Thoracic aorta (tissue), 2 donors: ENCODE data around the gene GALNT12. TPM values are rescaled to one million over a fixed set of nuclear protein-coding genes. Genes with fewer than 3 reads are reported as not detected.

Experiments
- ATAC-seq: fragments of 150-250 bp; one replicate; pipeline ENCODE4 v1.8.0; 2017; ENCODE audit warnings: low read depth; ENCODE audit not compliant: insufficient number of reproducible peaks, low FRiP score
- DNase-seq: peaks from one replicate; pipeline ENCODE4 v3.0.0-alpha.2; 2020; ENCODE audit warnings: low spot score
- H3K27ac ChIP-seq, 2 donors: fragments of 200-600 bp; sonication (generic); 1 replicate in 1 of 2; 2 replicates in 1 of 2; pipeline ENCODE4 v1.5.1; 2016; ENCODE audit warnings: mild to moderate bottlenecking in 2 of 2, moderate library complexity in 2 of 2
- H3K27me3 ChIP-seq: fragments of 200-600 bp; sonication (generic); replicated peaks from 2 replicates; pipeline ENCODE4 v1.6.0; 2016; ENCODE audit warnings: mild to moderate bottlenecking; ENCODE audit not compliant: insufficient read depth
- H3K36me3 ChIP-seq: fragments of 200-600 bp; sonication (generic); one replicate; pipeline ENCODE4 v1.5.1; 2016
- H3K4me1 ChIP-seq, 2 donors: fragments of 200-600 bp; sonication (generic); 1 replicate in 1 of 2; 2 replicates in 1 of 2; pipeline versions ENCODE4 v1.5.1 to v1.6.0; 2016; ENCODE audit warnings: low read depth in 2 of 2, mild to moderate bottlenecking in 1 of 2; ENCODE audit not compliant: control insufficient read depth in 1 of 2
- H3K4me3 ChIP-seq: fragments of 200-600 bp; sonication (generic); 2 replicates; pipeline ENCODE4 v1.5.1; 2016; ENCODE audit warnings: mild to moderate bottlenecking
- H3K9me3 ChIP-seq: fragments of 200-600 bp; sonication (generic); 2 replicates; pipeline ENCODE4 v1.5.1; 2016
- total RNA-seq, 2 donors: library from RNA; depleted of rRNA; stranded (reverse); fragments of >200 nt; gene quantifications; one replicate each; pipeline versions ENCODE4 v1.1.0 to v1.2.3, GENCODE V29; 2016
- TF ChIP-seq, protein P1 (sequence below): fragments of 200-600 bp; sonication (generic); IDR thresholded peaks from one replicate; pipeline ENCODE4 v1.5.1; 2019; ENCODE audit warnings: antibody characterized with exemption

Gene GALNT12
- total RNA-seq, 2 donors from 2014 or later = 6.8 to 30.1 TPM

DNA sequence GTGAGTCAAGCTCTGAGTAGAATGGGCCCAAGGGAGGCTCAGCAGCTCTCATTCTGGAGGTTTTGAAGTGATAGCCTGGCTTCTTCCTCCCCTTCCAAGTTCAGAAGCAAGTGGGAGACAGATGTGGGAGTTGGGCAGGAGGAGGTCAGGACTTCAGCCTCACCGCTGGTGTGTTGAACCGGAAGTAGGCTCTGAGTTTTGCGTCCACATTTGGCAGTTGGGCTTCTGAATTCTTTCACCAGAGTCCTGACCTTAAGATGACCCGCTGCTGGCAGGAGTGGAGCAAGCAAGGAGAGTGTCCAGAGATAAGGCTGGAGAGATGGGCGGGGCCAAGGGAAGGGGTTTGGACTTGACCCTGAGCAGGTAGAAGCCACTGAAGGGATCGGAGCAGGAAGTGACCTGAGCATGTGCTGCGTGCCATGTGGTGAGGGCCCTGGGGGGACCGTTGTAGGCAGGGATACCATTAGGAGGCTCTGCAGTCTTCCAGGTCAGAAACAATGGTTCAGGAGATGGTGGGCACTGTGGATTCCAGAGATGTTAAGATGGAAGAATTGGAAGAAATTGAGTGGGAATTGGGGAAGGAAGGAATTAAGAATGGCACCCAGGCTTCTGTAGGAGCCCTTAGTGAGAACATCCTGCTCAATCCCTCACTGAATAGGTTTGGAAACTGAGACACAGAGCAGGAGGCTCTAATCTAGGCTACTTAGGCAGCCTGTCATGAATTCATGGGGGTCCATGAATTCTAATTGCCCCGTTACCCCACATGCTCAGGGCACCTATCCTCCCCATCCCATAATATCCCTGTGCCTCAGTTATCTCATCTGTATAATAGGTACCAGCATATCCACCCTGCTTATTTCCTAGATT is 25.9 kb downstream of the GALNT12 start:
- H3K36me3 ChIP-seq = no peaks in the 10 kb centered on the region
- TF ChIP-seq, protein P1, sequence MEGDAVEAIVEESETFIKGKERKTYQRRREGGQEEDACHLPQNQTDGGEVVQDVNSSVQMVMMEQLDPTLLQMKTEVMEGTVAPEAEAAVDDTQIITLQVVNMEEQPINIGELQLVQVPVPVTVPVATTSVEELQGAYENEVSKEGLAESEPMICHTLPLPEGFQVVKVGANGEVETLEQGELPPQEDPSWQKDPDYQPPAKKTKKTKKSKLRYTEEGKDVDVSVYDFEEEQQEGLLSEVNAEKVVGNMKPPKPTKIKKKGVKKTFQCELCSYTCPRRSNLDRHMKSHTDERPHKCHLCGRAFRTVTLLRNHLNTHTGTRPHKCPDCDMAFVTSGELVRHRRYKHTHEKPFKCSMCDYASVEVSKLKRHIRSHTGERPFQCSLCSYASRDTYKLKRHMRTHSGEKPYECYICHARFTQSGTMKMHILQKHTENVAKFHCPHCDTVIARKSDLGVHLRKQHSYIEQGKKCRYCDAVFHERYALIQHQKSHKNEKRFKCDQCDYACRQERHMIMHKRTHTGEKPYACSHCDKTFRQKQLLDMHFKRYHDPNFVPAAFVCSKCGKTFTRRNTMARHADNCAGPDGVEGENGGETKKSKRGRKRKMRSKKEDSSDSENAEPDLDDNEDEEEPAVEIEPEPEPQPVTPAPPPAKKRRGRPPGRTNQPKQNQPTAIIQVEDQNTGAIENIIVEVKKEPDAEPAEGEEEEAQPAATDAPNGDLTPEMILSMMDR = no peak
- DNase-seq (no peak), ATAC-seq (no peak)
- H3K27me3 ChIP-seq = no peaks in the 10 kb centered on the region
- no peaks in the 10 kb centered on the region for H3K4me1 ChIP-seq
- H3K4me3 ChIP-seq = no peak overlapping the region
- H3K9me3 ChIP-seq = no peaks in the 10 kb centered on the region
- no peak overlapping the region for H3K27ac ChIP-seq

DNA sequence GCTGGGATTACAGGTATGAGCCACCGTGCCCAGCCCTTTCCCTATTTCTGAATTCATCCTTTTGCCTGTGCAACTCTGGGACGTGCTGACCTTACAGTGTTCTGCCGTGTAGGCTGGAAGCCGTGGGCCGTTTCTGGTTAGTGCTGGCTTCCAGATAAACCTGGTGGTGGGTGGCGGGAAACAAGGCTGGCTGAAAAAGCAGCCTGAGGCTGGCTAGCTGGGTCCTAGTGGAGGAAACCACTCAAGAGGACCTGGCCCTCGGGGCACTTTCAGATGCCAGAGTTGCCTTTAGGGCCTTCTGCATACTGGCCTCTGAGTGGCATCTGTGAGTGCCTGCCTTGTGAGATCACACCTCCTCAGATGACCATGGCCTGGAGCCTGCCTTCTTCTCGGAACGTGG is 26.9 kb downstream of the GALNT12 start:
- TF ChIP-seq, protein P1 = no peak
- ATAC-seq = no peak
- DNase-seq = no peak
- Histone ChIP-seq H3K36me3 (no peaks in the 10 kb centered on the region), H3K27ac (no peak overlapping the region), H3K27me3 (no peaks in the 10 kb centered on the region), H3K4me1 (no peaks in the 10 kb centered on the region), H3K9me3 (no peaks in the 10 kb centered on the region), H3K4me3 (no peak overlapping the region)

DNA sequence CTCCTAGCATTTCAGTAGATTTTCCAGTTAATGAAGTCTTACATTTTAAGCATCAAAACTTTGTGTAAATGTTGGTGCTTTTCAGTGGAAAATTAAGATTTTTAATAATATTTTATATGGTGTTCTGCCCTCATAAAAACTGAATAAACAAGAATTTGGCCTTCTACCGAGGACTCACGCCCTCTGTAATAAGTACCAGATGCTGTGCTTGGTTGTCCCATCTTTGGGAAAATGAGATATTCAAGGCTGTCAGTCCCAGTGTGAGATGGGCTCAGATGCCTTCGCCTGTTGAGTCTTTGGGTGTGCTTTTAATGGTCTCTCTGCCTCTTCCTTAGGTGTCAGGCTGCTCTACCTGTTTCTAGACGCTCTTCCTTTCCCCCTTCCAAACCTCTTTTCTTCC is 28.7 kb downstream of the GALNT12 start:
- no peaks in the 10 kb centered on the region for H3K9me3 ChIP-seq
- TF ChIP-seq, protein P1 = no peak
- no peaks in the 10 kb centered on the region for H3K27me3 ChIP-seq
- H3K36me3 ChIP-seq = no peaks in the 10 kb centered on the region
- H3K4me1 ChIP-seq = no peaks in the 10 kb centered on the region
- no peak overlapping the region for H3K27ac ChIP-seq
- DNase-seq (no peak), ATAC-seq (no peak)
- no peak overlapping the region for H3K4me3 ChIP-seq

DNA sequence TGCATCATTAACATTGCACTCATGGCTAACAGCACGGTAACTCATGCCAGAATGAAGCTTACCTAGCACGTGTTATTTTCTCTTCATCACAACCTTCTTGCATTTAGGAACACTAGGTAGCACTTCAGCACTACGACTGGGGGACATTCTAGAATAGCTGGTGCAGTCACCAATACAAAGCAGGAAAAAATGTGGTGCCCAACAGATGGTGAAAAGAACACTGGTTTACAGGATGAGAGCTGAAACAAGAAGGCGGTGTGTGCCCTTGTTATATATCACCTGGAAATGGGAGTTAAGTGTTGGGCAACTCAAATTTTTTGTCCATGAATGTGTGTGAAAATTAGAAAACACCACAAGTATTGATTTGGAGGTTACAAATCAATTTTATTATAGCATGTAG is 30.0 kb downstream of the GALNT12 start:
- TF ChIP-seq, protein P1 = no peak
- Histone ChIP-seq H3K4me3 (no peak overlapping the region), H3K27ac (no peak overlapping the region), H3K9me3 (no peaks in the 10 kb centered on the region), H3K27me3 (no peaks in the 10 kb centered on the region), H3K36me3 (no peaks in the 10 kb centered on the region), H3K4me1 (no peaks in the 10 kb centered on the region)
- no peak for ATAC-seq
- no peak for DNase-seq

DNA sequence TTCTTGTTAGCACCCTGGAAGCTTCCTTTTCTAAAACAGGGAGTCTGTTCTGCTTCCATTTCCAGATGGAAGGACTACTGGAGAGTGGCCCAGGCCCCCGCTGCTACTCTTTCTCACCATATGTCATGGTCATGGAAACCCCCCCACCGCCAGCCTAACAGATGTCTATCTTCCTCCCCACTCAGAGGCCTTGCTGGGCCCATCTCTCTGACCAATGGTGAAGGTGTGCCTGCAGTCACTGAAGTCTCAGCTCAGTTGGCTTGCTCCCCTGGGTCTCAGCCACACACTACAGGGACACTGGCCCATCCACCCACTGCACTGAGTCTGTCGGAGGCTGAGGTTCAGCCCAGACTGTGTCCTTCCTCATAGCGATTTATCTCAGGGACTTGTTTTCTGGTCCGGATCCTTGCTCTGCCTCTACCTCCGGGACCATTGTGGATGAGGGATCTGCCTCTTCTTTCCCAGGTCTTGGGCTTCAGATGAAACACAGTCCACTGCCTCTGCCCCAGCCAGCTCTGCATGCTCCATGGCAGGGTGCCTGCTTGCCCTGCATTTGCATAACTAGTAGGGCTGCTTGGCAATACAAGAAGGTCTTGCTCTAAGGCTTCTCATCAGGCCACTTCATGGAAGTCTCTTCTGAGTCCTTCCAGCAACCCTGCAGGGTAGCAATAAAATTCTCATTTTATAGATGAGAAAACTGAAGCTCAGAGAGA is 30.8 kb downstream of the GALNT12 start:
- DNase-seq = no peak

More for the DNA sequence above, 30.8 kb downstream of the GALNT12 start:
- no peaks in the 10 kb centered on the region for H3K9me3 ChIP-seq
- no peak overlapping the region for H3K4me3 ChIP-seq
- no peaks in the 10 kb centered on the region for H3K36me3 ChIP-seq
- TF ChIP-seq, protein P1 = no peak
- no peak overlapping the region for H3K27ac ChIP-seq
- ATAC-seq = no peak
- H3K4me1 ChIP-seq = no peaks in the 10 kb centered on the region
- H3K27me3 ChIP-seq = no peaks in the 10 kb centered on the region
